Measurements from ENCODE around the gene SLC29A4. TPM values are rescaled to one million over a fixed set of nuclear protein-coding genes. Genes with fewer than 3 reads are reported as not detected.

SLC29A4 gene, protein sequence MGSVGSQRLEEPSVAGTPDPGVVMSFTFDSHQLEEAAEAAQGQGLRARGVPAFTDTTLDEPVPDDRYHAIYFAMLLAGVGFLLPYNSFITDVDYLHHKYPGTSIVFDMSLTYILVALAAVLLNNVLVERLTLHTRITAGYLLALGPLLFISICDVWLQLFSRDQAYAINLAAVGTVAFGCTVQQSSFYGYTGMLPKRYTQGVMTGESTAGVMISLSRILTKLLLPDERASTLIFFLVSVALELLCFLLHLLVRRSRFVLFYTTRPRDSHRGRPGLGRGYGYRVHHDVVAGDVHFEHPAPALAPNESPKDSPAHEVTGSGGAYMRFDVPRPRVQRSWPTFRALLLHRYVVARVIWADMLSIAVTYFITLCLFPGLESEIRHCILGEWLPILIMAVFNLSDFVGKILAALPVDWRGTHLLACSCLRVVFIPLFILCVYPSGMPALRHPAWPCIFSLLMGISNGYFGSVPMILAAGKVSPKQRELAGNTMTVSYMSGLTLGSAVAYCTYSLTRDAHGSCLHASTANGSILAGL
- 4.2 and 22.9 TPM in 2 replicates for total RNA-seq

DNA sequence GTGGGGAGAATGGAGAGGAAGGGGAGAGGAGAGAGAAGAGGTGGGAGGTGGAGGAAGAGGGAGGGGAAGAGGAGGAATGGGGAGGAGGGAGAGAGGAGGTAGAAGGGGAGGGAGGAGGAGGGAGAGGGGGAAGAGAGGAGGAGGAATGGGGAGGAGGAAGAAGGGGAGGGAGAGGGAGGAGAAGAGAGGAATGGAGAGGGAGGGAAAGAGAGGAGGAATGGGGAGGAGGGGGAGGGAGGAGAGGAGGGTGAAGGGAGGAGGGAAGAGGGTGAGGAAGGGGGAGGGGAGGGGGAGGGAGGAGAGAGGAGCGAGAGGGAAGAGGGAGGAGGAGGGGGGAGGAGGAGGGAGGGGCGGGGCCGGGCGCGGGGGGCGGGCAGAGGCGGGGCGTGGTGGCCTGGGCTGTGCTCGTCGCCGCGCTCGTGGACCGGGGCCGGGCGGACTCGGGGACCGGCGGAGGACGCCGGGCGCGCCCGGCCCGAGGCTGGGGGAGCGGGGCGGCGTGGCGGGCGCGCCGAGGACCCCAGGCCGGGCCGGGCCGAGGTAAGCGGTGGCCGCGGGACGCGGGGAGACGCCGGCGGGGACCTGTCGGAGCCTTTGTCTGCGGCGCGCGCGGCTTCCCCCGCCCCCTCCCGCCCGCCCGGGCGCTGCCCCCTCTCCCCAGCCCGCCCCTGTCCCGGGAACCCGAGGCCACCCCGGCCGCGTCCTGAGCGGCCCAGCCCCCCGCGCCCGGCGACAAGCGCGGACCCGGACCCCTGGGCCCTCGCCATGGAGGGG lies at the start of gene SLC29A4:
Gene SLC29A4, plus strand, starts transcription at position 401 of the 774 bp plus-strand sequence. CDS start 4,874 bp downstream, outside the sequence.

Other genes with a start within 250 kb of the SLC29A4 start
- gene RBAK, start 237.1 kb upstream of the SLC29A4 start, total RNA-seq: 2.0 and 4.6 TPM in 2 replicates
- 48.7 and 76.2 TPM in 2 replicates for gene WIPI2, start 92.7 kb upstream of the SLC29A4 start, total RNA-seq
- gene TNRC18, start 140.9 kb downstream of the SLC29A4 start, total RNA-seq: 30.0 and 78.0 TPM in 2 replicates
- gene FBXL18, start 230.9 kb downstream of the SLC29A4 start, total RNA-seq: 18.4 and 23.2 TPM in 2 replicates
- 3,959 and 8,487 TPM in 2 replicates for gene ACTB, start 247.7 kb downstream of the SLC29A4 start, total RNA-seq

Measured in mesangial cell (primary cell).